Occipital lobe (tissue), 1 donor: ENCODE results near the gene LDAF1. TPM values are rescaled to one million over a fixed set of nuclear protein-coding genes. Genes with fewer than 3 reads are reported as not detected.

Experiments used
- total RNA-seq: library from RNA; depleted of rRNA; stranded (reverse); fragments of >200 nt; gene quantifications from one replicate; pipeline ENCODE4 v1.2.3, GENCODE V29; 2014

The LDAF1 gene
- total RNA-seq, 1 donor from 2014 or later: 71.4 TPM

Other genes with a start within 250 kb of the LDAF1 start
- 0.31 TPM for gene DNAH3, start 7.8 kb upstream of the LDAF1 start, total RNA-seq
- not detected for gene ZP2, start 52.9 kb downstream of the LDAF1 start, total RNA-seq
- not detected for gene ANKS4B, start 75.0 kb downstream of the LDAF1 start, total RNA-seq
- gene CRYM, start 119.6 kb downstream of the LDAF1 start, total RNA-seq: 66.6 TPM